NCI-H1417 treated with DMSO at 0.1 percent for 48 hours (cell line): ENCODE data around the gene BHLHE23.
A peak's percentile ranks its signal among the peaks of the same experiment; 100 is the strongest.

Experiments
- DNase-seq: peaks from one replicate; lab custom pipeline; 2025; lab: John Stamatoyannopoulos, UW

BHLHE23 gene

GRCh38 chr20:63009045-63009961, 2.5 kb upstream of the BHLHE23 start:
- DNase-seq = peak; percentile 41

GRCh38 chr20:63008541-63009044, 1.8 kb upstream of the BHLHE23 start:
- no peak for DNase-seq

DNA sequence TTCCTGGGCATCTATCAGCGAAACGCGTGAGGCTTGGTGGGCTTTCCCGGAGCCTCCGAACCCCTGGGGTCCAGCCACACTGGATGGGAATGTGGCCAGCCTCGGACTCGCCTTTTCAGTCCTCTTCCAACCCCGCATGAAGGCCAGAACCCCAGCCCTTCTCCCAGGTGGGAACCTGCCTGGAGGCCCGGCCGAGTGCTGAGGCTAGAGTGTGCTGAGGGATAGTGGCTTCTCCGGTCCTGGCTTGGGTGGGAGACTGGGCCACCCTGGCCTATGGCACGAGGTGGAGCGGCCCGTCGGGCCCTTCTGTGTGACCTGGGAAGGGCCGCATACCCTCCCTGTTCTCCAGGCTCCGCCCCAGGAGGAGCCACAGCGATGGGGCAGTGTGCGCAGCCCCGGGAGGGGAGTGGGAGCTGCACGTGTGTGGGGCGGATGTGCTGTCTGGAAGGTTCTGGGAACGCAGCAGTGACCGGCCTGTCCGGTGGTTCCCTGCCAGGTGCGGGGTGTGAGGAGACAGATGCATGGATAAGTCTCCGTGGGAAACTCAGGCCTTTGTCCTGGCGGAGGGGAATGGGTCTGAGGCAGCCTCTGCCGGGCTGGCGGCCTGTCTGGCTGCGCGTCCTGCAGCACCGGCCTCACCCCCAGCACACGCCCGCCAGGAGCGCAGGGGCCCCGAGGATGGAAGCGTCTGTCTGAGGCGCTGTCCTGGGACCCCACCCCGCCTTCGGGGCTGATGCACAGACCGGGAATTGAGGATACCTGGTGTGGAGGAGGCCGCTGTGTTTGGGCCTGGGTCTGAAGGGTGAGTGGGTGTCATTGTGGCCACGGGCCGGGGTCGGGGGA, 1.1 kb upstream of the BHLHE23 start:
- DNase-seq = no peak

GRCh38 chr20:63007360-63007645, 539 bp upstream of the BHLHE23 start:
- no peak for DNase-seq

GRCh38 chr20:63005862-63006539, 763 bp downstream of the BHLHE23 start:
- DNase-seq = no peak

DNA sequence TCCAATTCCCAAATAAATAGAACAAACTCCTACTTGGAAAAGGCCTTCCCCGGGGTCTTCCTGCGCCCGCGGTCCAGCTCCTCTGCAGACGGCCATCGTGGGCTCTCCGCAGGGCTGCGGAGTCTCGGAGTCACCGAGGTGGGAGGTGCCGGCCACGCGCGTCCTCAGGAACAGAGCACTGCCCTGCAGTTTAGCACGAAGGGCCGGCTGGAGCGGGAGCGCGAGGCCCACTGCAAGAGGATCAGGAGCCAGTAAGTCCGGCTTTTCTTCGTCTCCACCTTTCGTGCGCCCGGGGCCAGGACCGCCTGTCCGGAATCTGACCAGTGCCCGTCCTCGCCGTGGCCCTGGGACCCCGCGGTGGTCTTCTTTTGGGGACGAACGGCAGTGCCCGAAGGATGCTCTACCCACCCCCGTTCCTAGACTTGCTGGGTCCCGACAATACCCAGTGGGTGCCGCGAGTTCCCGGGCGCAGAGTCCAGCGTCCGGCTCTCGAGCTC, 1.4 kb downstream of the BHLHE23 start:
- no peak for DNase-seq

GRCh38 chr20:63004607-63005364, 2.0 kb downstream of the BHLHE23 start:
- DNase-seq = no peak

GRCh38 chr20:63003546-63003945, 3.2 kb downstream of the BHLHE23 start:
- no peak for DNase-seq

DNA sequence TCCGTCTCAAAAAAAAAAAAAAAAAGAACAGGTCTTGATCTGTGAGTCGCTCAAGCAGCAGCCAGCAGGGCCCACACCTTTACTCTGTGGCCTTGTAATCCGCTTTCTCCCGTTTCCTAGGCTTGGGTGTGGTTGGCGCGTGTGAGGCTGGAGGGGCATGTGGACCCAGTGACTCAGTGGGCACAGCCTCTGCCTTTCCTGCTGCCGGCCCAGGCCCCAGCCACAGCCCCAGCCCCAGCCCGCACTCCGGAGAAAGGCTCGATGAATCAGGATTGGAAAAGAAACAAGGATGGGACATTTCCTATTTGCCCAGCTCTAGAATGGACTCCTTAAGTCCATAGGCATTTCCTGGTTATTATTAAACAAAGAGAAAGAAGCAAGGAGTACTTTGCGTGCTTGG, 4.3 kb downstream of the BHLHE23 start:
- DNase-seq = no peak

GRCh38 chr20:63000958-63001357, 5.8 kb downstream of the BHLHE23 start:
- no peak for DNase-seq

GRCh38 chr20:63000036-63000435, 6.7 kb downstream of the BHLHE23 start:
- no peak for DNase-seq

DNA sequence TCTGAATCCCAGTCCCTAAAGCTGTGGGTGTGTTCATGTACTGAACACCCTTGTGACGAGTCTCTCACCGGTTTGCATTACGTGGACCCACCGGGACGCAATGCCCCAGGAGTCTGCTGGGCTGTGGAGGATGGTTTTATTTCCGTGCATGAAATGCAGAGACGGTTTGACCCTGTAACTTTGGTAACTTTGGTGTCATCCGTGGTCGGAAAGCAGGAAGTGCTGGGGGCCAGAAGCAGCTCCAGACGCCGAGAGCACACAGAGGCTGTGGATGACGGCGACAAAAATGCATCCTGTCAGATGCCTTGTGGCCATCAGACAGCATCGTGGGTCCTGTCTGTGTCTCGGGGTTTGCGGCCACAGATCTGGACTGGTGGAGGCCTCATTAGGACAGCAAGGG, 7.2 kb downstream of the BHLHE23 start:
- DNase-seq = no peak

DNA sequence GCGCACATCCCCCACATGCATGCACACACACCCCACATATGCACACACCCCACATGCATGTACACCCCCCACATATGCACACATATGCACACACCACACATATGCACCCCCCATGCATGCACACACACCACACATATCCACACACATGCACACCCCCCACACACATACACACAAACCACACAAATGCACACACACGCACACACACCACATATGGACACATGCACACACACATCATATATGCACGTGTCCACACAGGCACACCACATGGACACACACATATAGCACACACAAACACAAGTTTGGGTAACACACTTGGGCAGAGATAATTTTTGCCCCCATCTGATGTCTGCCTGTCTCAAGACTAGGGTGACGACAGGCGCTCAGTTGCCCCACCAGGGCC, 8.3 kb downstream of the BHLHE23 start:
- DNase-seq = no peak

GRCh38 chr20:62997417-62998035, 9.2 kb downstream of the BHLHE23 start:
- no peak for DNase-seq

DNA sequence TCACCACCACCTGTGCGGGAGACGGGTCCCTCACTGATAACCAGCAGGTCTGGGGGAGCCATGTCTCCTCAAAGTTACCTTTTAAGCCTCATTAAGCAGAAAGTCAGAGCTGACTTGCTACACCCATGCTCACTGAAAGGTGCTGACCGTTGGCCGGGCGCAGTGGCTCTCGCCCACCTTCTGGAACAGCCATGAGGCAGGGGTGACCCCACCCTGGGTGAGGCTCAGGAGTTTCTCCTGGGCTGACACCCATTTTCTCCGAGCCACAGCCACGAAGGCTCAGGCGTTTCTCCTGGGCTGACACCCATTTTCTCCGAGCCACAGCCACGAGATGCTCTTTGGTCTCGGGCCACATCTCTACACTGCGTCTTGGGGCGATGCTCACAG, 10.2 kb downstream of the BHLHE23 start:
- no peak for DNase-seq

GRCh38 chr20:62995898-62996595, 10.7 kb downstream of the BHLHE23 start:
- peak; percentile 50 for DNase-seq

- DNase-seq = no peak
Measured at GRCh38 chr20:62995481-62995880, 11.3 kb downstream of the BHLHE23 start.

DNA sequence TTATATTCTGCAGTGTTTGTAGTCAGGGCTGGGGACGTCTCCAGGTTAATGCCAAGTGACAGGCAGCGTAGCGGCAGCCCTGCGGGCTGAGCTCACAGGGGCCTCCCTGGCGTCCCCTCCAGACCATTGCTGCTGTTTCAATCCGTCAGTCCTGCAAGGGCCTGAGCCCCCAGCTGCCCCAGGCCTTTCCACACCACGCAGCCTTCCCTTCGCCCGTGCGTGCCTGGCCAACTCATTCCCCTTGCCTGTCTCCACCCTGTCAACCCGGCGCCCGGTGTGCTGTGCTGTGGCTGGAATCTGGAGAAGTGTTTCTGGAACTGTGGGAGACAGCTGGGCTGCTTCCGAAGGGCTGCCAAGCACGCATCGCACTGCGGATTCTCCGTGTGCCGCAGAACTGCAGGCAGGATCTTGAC, 11.9 kb downstream of the BHLHE23 start:
- no peak for DNase-seq

- DNase-seq = no peak
Measured at GRCh38 chr20:62993856-62994494, 12.8 kb downstream of the BHLHE23 start.

- DNase-seq = no peak
Measured at GRCh38 chr20:62991863-62992262, 14.9 kb downstream of the BHLHE23 start.
